Rectal smooth muscle tissue (tissue), 1 donor: ENCODE measurements around the gene R3HCC1L.

Experiments
- H3K27ac ChIP-seq: one replicate; pipeline ENCODE4 v1.7.0; 2013; ENCODE audit warnings: low read depth, low read length, inconsistent platforms
- H3K27me3 ChIP-seq: one replicate; pipeline ENCODE4 v1.7.0; 2013; ENCODE audit warnings: low read length; ENCODE audit not compliant: control insufficient read depth, insufficient read depth
- H3K36me3 ChIP-seq: one replicate; pipeline ENCODE4 v1.7.0; 2013; ENCODE audit warnings: low read length; ENCODE audit not compliant: control insufficient read depth, insufficient read depth
- H3K4me1 ChIP-seq: one replicate; pipeline ENCODE4 v1.7.0; 2013; ENCODE audit warnings: low read length; ENCODE audit not compliant: control insufficient read depth, insufficient read depth
- H3K4me3 ChIP-seq: one replicate; pipeline ENCODE4 v1.7.0; 2013; ENCODE audit warnings: low read length
- H3K9ac ChIP-seq: one replicate; pipeline ENCODE4 v1.7.0; 2013; ENCODE audit warnings: low read length

R3HCC1L gene

DNA sequence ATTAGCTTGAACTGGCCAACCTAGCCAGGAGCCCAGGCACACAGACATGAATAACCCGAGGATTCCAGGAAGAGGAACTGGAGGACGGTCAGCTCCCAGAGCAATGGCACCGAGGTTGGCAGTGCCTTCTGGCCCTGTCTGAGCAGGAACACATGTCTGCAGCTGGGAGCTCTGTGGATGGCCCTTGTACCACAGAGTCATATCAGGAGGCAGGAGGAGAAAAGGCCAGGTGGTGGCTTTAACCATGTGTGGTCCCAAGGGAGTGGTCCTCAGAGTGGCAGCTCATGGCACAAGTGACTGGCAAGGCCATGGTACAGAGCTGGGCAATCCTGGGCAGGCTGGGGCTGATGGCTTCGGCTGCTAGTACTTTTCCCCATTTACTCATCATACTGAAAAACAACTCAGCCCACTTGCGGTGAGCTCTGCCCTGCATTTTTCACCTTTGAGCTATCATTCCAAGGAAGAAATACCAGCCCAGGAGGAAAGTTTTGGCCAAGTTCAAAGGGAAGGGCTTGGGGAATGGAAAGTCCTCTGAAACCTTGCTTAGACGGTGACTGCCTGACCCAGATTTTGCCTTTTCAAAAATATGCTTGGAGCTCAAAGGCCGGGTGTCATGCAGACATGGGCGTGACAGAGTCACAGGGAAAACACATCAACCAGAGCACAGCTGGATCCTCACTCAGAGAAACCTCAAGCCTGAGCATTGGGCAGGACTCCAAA lies 159.3 kb downstream of the R3HCC1L start:
- no peaks in the 10 kb centered on the region for H3K27me3 ChIP-seq
- H3K9ac ChIP-seq, result no peak overlapping the region
- no peaks in the 10 kb centered on the region for H3K36me3 ChIP-seq
- H3K4me1 ChIP-seq, result no peaks in the 10 kb centered on the region
- H3K4me3 ChIP-seq, result no peak overlapping the region
- no peak overlapping the region for H3K27ac ChIP-seq

GRCh38 chr10:98294270-98294627 lies 159.8 kb downstream of the R3HCC1L start:
- H3K27me3 ChIP-seq, result no peaks in the 10 kb centered on the region
- no peak overlapping the region for H3K9ac ChIP-seq
- no peak overlapping the region for H3K27ac ChIP-seq
- H3K4me1 ChIP-seq, result no peaks in the 10 kb centered on the region
- no peak overlapping the region for H3K4me3 ChIP-seq
- no peaks in the 10 kb centered on the region for H3K36me3 ChIP-seq
